Brain pericyte (primary cell): ENCODE data around the gene ABHD12.
"Not testable (repeated sequence)": the region's sequence is repeated elsewhere in the genome, so short reads cannot be mapped to it uniquely, and the experiment has no call there.

Experiments used
- DNase-seq: peaks from one replicate; pipeline ENCODE4 v3.0.0-alpha.2; 2012; ENCODE audit warnings: low read depth, low spot score

ABHD12 gene

GRCh38 chr20:25353747-25354705 lies 36.6 kb downstream of the ABHD12 start:
- no peak for DNase-seq

GRCh38 chr20:25353353-25353746 lies 37.3 kb downstream of the ABHD12 start:
- DNase-seq, result no peak

- DNase-seq, result no peak
Observed at GRCh38 chr20:25352746-25353145, 37.9 kb downstream of the ABHD12 start.

- no peak for DNase-seq
Observed at GRCh38 chr20:25351024-25351360, 39.6 kb downstream of the ABHD12 start.

- no peak for DNase-seq
Observed at GRCh38 chr20:25346349-25346748, 44.3 kb downstream of the ABHD12 start.

GRCh38 chr20:25345721-25346120 lies 44.9 kb downstream of the ABHD12 start:
- DNase-seq, result no peak

- DNase-seq, result no peak
Observed at GRCh38 chr20:25344634-25345033, 46.0 kb downstream of the ABHD12 start.

- no peak for DNase-seq
Observed at GRCh38 chr20:25341716-25342680, 48.6 kb downstream of the ABHD12 start.

GRCh38 chr20:25340380-25340779 lies 50.3 kb downstream of the ABHD12 start:
- no peak for DNase-seq

- no peak for DNase-seq
Observed at GRCh38 chr20:25339608-25340007, 51.0 kb downstream of the ABHD12 start.

GRCh38 chr20:25338112-25339023 lies 52.3 kb downstream of the ABHD12 start:
- no peak for DNase-seq

GRCh38 chr20:25336561-25337422 lies 53.8 kb downstream of the ABHD12 start:
- DNase-seq, result no peak

- DNase-seq, result not testable (repeated sequence)
Observed at GRCh38 chr20:25334972-25335371, 55.7 kb downstream of the ABHD12 start.

- no peak for DNase-seq
Observed at GRCh38 chr20:25328954-25329498, 61.6 kb downstream of the ABHD12 start.

GRCh38 chr20:25327521-25328235 lies 63.0 kb downstream of the ABHD12 start:
- DNase-seq, result no peak

GRCh38 chr20:25325997-25326396 lies 64.6 kb downstream of the ABHD12 start:
- DNase-seq, result no peak

- DNase-seq, result no peak
Observed at GRCh38 chr20:25325073-25325472, 65.6 kb downstream of the ABHD12 start.

- DNase-seq, result no peak
Observed at GRCh38 chr20:25324412-25324811, 66.2 kb downstream of the ABHD12 start.

- DNase-seq, result no peak
Observed at GRCh38 chr20:25323496-25324246, 67.0 kb downstream of the ABHD12 start.
